Transverse colon (tissue), 4 donors: ENCODE measurements around the gene PHOX2B. TPM values are rescaled to one million over a fixed set of nuclear protein-coding genes. Genes with fewer than 3 reads are reported as not detected.

Experiments
- DNase-seq: peaks from one replicate; pipeline ENCODE4 v3.0.0-alpha.2; 2019
- H3K27ac ChIP-seq, 4 donors: fragments of 200-600 bp; sonication (generic); 2 replicates each; pipeline ENCODE4 v1.5.1; 2016 to 2018; ENCODE audit warnings: inconsistent platforms in 4 of 4
- H3K27me3 ChIP-seq: fragments of 200-600 bp; sonication (generic); 2 replicates; pipeline ENCODE4 v1.5.1; 2017; ENCODE audit warnings: inconsistent platforms
- H3K36me3 ChIP-seq, 4 donors: fragments of 200-600 bp; sonication (generic); 2 replicates each; pipeline ENCODE4 v1.5.1; 2017 to 2019; ENCODE audit warnings: inconsistent platforms in 4 of 4
- H3K4me1 ChIP-seq, 4 donors: fragments of 200-600 bp; sonication (generic); 2 replicates each; pipeline ENCODE4 v1.5.1; 2017 to 2020; ENCODE audit warnings: inconsistent platforms in 4 of 4
- H3K4me3 ChIP-seq, 4 donors: fragments of 200-600 bp; sonication (generic); 1 replicate in 1 of 4; 2 replicates in 3 of 4; pipeline versions ENCODE4 v1.5.1 to v1.6.1; 2017 to 2019; ENCODE audit warnings: inconsistent platforms in 4 of 4
- H3K9me3 ChIP-seq, 2 donors: fragments of 200-600 bp; sonication (generic); 2 replicates each; pipeline ENCODE4 v1.5.1; 2017 to 2019; ENCODE audit warnings: inconsistent platforms in 2 of 2
- EP300 ChIP-seq: sonication (generic); formaldehyde crosslinking; IDR thresholded peaks from one replicate; pipeline ENCODE4 v1.6.1; 2017; ENCODE audit warnings: antibody characterized with exemption, low read depth
- POLR2A ChIP-seq: fragments of 450-650 bp; IDR thresholded peaks from one replicate; pipeline ENCODE4 v1.6.1; 2016; ENCODE audit warnings: antibody characterized with exemption, mild to moderate bottlenecking, moderate library complexity
- POLR2AphosphoS5 ChIP-seq, 3 donors: sonication (generic); formaldehyde crosslinking; IDR thresholded peaks; one replicate each; pipeline ENCODE4 v1.6.1; 2016; ENCODE audit warnings: antibody characterized with exemption in 3 of 3
- WGBS, 2 donors: methylation state at CpG; one replicate each; pipeline ENCODE4 v1.1.5; 2018; ENCODE audit warnings: low coverage in 1 of 2; 5-methylcytosine and 5-hydroxymethylcytosine counted together
- in situ Hi-C, 4 donors: fragments of 200-750 bp; cut with MboI; loops; one replicate each; pipeline versions ENCODE4 v1.15.0 to v1.15.1; 2017; ENCODE audit warnings: low sequenced_read_pairs in 3 of 4, low pct_ligation_motif_present in 1 of 4, low pct_unique_long_range_greater_than_20kb in 1 of 4
- intact Hi-C: fragments of 100-400 bp; cut with DNase I; formaldehyde crosslinking; loops from one replicate; pipeline ENCODE4 v1.15.1; 2023; ENCODE audit warnings: low total_unique reads
- small RNA-seq, 4 donors: library from RNA; depleted of rRNA; stranded (forward); fragments of <200 nt; gene quantifications; one replicate each; pipeline ENCODE3, GENCODE V24; 2016
- total RNA-seq, 4 donors: library from RNA; depleted of rRNA; stranded (reverse); fragments of >200 nt; gene quantifications; one replicate each; pipeline ENCODE4 v1.1.0, GENCODE V29; 2016
- TF ChIP-seq, protein P1 (sequence below), 5 experiments: fragments of 200-600 bp in 3 of 5; fragments of 450-650 bp in 2 of 5; sonication (generic) in 3 of 5; IDR thresholded peaks; 1 replicate in 2 of 5; 2 replicates in 3 of 5; pipeline ENCODE4 v1.5.1; 2016 to 2017; ENCODE audit warnings: antibody characterized with exemption in 5 of 5, inconsistent platforms in 3 of 5, mild to moderate bottlenecking in 2 of 5, moderate library complexity in 1 of 5

The PHOX2B gene
- total RNA-seq, 4 donors from 2014 or later: 0.27 to 4.4 (median 1.1) TPM

DNA sequence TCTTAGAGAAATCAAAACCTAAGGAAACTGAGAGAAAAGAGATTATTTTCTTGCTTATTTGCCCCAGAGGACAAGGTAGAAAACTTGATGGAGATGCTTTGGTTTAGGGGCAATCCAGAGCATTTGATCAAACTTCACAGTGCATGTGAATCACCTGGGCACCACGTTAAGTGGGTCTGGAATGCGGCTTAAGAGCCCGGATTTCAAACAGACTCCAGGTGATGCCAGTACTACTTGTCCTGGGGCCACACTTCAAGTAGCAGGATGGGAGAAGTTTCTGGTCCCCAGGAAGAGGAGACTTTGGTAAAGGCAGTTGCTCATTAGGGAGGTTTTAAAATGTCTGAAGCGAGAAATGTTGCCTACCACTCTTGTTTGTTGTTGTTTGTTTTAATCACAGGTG is 51.8 kb downstream of the PHOX2B start:
- Histone ChIP-seq H3K9me3 (no peaks in the 10 kb centered on the region), H3K27ac (no peak overlapping the region), H3K36me3 (no peaks in the 10 kb centered on the region), H3K27me3 (no peaks in the 10 kb centered on the region), H3K4me1 (no peaks in the 10 kb centered on the region), H3K4me3 (no peak overlapping the region)
- WGBS, 2 donors: 81% methylated on average over 4 of the region's 4 CpGs; no CpG with 5 or more reads in 1 of the 2 donors
- no peak for DNase-seq
- intact Hi-C loops (no loop called here), in situ Hi-C loops (no loop called here)
- TF ChIP-seq, protein P1, sequence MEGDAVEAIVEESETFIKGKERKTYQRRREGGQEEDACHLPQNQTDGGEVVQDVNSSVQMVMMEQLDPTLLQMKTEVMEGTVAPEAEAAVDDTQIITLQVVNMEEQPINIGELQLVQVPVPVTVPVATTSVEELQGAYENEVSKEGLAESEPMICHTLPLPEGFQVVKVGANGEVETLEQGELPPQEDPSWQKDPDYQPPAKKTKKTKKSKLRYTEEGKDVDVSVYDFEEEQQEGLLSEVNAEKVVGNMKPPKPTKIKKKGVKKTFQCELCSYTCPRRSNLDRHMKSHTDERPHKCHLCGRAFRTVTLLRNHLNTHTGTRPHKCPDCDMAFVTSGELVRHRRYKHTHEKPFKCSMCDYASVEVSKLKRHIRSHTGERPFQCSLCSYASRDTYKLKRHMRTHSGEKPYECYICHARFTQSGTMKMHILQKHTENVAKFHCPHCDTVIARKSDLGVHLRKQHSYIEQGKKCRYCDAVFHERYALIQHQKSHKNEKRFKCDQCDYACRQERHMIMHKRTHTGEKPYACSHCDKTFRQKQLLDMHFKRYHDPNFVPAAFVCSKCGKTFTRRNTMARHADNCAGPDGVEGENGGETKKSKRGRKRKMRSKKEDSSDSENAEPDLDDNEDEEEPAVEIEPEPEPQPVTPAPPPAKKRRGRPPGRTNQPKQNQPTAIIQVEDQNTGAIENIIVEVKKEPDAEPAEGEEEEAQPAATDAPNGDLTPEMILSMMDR (IDR thresholded peaks at IDR 0.05): no peak
- TF ChIP-seq POLR2A (no peak), EP300 (no peak), POLR2AphosphoS5 (IDR thresholded peaks at IDR 0.05) (no peak)

DNA sequence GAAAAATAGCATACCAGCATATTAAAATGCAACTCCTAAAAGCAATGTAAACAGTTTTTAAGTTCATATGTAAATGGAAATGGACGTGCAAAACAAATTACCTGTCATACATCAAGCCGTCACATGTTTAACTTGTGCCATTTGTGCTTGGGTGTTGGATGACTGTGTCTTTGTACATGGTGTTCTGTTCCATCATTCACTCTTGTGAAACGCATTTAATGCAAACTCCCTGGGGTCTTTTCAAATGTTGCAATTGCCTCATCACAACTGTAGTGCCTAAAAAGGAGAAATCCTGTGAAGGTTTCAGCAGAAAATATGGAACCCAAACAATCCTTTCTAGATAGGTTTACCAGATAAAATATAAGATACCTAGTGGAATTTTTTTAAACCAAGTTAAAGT is 52.4 kb downstream of the PHOX2B start:
- intact Hi-C loops (no loop called here), in situ Hi-C loops (no loop called here)

More for the DNA sequence above, 52.4 kb downstream of the PHOX2B start:
- WGBS, 2 donors: 83 to 87% methylated on average over 3 of the region's 3 CpGs
- Histone ChIP-seq H3K4me3 (no peak overlapping the region), H3K9me3 (no peaks in the 10 kb centered on the region), H3K27me3 (no peaks in the 10 kb centered on the region), H3K36me3 (no peaks in the 10 kb centered on the region), H3K4me1 (no peaks in the 10 kb centered on the region), H3K27ac (no peak overlapping the region)
- no peak for TF ChIP-seq EP300
- TF ChIP-seq, protein P1 (IDR thresholded peaks at IDR 0.05): no peak
- TF ChIP-seq POLR2AphosphoS5 (IDR thresholded peaks at IDR 0.05): no peak
- no peak for TF ChIP-seq POLR2A
- DNase-seq: no peak

Small RNA genes lying within 50 kb of the gene (small RNA-seq; reads per million reads assigned to genes)
- 0 reads per million in 4 donors for gene RNU1-49P

Other genes starting within 250 kb of the PHOX2B start
- gene LIMCH1, start 210.6 kb downstream of the PHOX2B start, total RNA-seq: 10 to 100 TPM in 2 of 4 donors, 1 to 10 TPM in 2; 5.5 to 18.5 (median 9.7) TPM
- 10 to 100 TPM; 41.8 to 59.3 (median 54.9) TPM for gene TMEM33, start 186.7 kb upstream of the PHOX2B start, total RNA-seq
- under 1 TPM in 2 of 4 donors, not detected in 2; 0.14 to 0.32 TPM for gene DCAF4L1, start 233.0 kb upstream of the PHOX2B start, total RNA-seq
- gene SLC30A9, start 241.8 kb upstream of the PHOX2B start, total RNA-seq: 10 to 100 TPM; 42.6 to 59.8 (median 47.9) TPM